Thymus (tissue), 11 donors: ENCODE measurements around the gene EXOSC2. TPM values are rescaled to one million over a fixed set of nuclear protein-coding genes. Genes with fewer than 3 reads are reported as not detected.

Experiments
- DNase-seq, 9 donors: peaks; one replicate each; pipeline ENCODE4 v3.0.0-alpha.2; 2013; ENCODE audit warnings: low spot score in 9 of 9, low read depth in 6 of 9, missing footprints in 1 of 9
- H3K27ac ChIP-seq, 2 donors: one replicate each; pipeline ENCODE4 v1.5.1; 2013; ENCODE audit warnings: control low read depth in 1 of 2, low read depth in 1 of 2, low read length in 1 of 2, mild to moderate bottlenecking in 1 of 2, moderate library complexity in 1 of 2
- H3K27me3 ChIP-seq, 2 donors: one replicate each; pipeline ENCODE4 v1.5.1; 2013; ENCODE audit warnings: low read length in 1 of 2; ENCODE audit not compliant: control insufficient read depth in 2 of 2, insufficient read depth in 1 of 2
- H3K36me3 ChIP-seq, 2 donors: one replicate each; pipeline ENCODE4 v1.5.1; 2013; ENCODE audit warnings: low read length in 1 of 2, mild to moderate bottlenecking in 1 of 2, moderate library complexity in 1 of 2; ENCODE audit not compliant: control insufficient read depth in 2 of 2, insufficient read depth in 2 of 2
- H3K4me1 ChIP-seq, 2 donors: one replicate each; pipeline ENCODE4 v1.5.1; 2013; ENCODE audit warnings: low read length in 2 of 2; ENCODE audit not compliant: control insufficient read depth in 2 of 2, insufficient read depth in 2 of 2
- H3K4me3 ChIP-seq, 2 donors: one replicate each; pipeline ENCODE4 v1.5.1; 2013; ENCODE audit warnings: low read length in 2 of 2, control low read depth in 1 of 2, mild to moderate bottlenecking in 1 of 2
- H3K9me3 ChIP-seq, 2 donors: one replicate each; pipeline ENCODE4 v1.5.1; 2013; ENCODE audit warnings: low read length in 1 of 2, mild to moderate bottlenecking in 1 of 2; ENCODE audit not compliant: control insufficient read depth in 2 of 2, insufficient read depth in 1 of 2
- WGBS: extraction: QIAGEN DNeasy Blood & Tissue Kit; methylation state at CpG from one replicate; pipeline ENCODE4 v1.1.7; 2013; 5-methylcytosine and 5-hydroxymethylcytosine counted together
- polyA plus RNA-seq: library from polyadenylated mRNA; stranded (reverse); fragments of 200-250 nt; gene quantifications from one replicate; pipeline ENCODE4 v1.2.3, GENCODE V29; 2013
- total RNA-seq: library from RNA; stranded (reverse); fragments of 120-200 nt; gene quantifications from one replicate; pipeline ENCODE4 v1.2.4, GENCODE V29; 2013
- donor health status: healthy.

EXOSC2 gene
- total and polyA plus RNA-seq, 2 donors = 20.2 to 28.0 TPM

GRCh38 chr9:130698514-130698913, 4.9 kb downstream of the EXOSC2 start:
- H3K4me3 ChIP-seq = no peak overlapping the region
- WGBS = 95% methylated on average over 3 of the region's 3 CpGs
- H3K4me1 ChIP-seq = peaks cover 2 to 14% of the 10 kb centered on the region in 2 donors
- H3K9me3 ChIP-seq = no peaks in the 10 kb centered on the region
- peaks cover 59 to 73% of the 10 kb centered on the region in 2 donors for H3K36me3 ChIP-seq
- DNase-seq = no peak
- H3K27ac ChIP-seq = no peak overlapping the region
- H3K27me3 ChIP-seq = no peaks in the 10 kb centered on the region

- Histone ChIP-seq H3K4me1 (peaks cover 2 to 11% of the 10 kb centered on the region in 2 donors), H3K27ac (no peak overlapping the region), H3K27me3 (no peaks in the 10 kb centered on the region), H3K36me3 (peaks cover 64 to 79% of the 10 kb centered on the region in 2 donors), H3K9me3 (no peaks in the 10 kb centered on the region), H3K4me3 (no peak overlapping the region)
- 97% methylated on average over 2 of the region's 2 CpGs for WGBS
- DNase-seq = no peak
These were observed 5.5 kb downstream of the EXOSC2 start for GRCh38 chr9:130699047-130699446.

GRCh38 chr9:130701059-130702022, 7.8 kb downstream of the EXOSC2 start:
- Histone ChIP-seq H3K27ac (no peak overlapping the region), H3K27me3 (no peaks in the 10 kb centered on the region), H3K9me3 (no peaks in the 10 kb centered on the region), H3K4me1 (no peaks in the 10 kb centered on the region), H3K36me3 (peaks cover 72 to 77% of the 10 kb centered on the region in 2 donors), H3K4me3 (no peak overlapping the region)
- DNase-seq = peak in 2 of 9 donors; percentile 60 to 65
- 84% methylated on average over 13 of the region's 13 CpGs for WGBS

GRCh38 chr9:130703501-130703900, 9.9 kb downstream of the EXOSC2 start:
- WGBS = 94% methylated on average over 7 of the region's 7 CpGs
- no peak overlapping the region for H3K4me3 ChIP-seq
- H3K36me3 ChIP-seq = peaks cover 56 to 58% of the 10 kb centered on the region in 2 donors
- H3K9me3 ChIP-seq = no peaks in the 10 kb centered on the region
- no peak for DNase-seq
- H3K27me3 ChIP-seq = no peaks in the 10 kb centered on the region
- no peaks in the 10 kb centered on the region for H3K4me1 ChIP-seq
- H3K27ac ChIP-seq = no peak overlapping the region

- peak in 5 of 9 donors; percentile 58 to 74 (median 65) for DNase-seq
These were observed 13.8 kb downstream of the EXOSC2 start for GRCh38 chr9:130707225-130707976.

GRCh38 chr9:130710822-130711352, 17.3 kb downstream of the EXOSC2 start:
- Histone ChIP-seq H3K36me3 (peaks cover 3 to 5% of the 10 kb centered on the region in 2 donors), H3K4me3 (no peak overlapping the region), H3K27me3 (peaks cover 0 to 3% of the 10 kb centered on the region in 2 donors), H3K27ac (no peak overlapping the region), H3K4me1 (peaks cover 11 to 23% of the 10 kb centered on the region in 2 donors), H3K9me3 (no peaks in the 10 kb centered on the region)
- 88% methylated on average over 8 of the region's 8 CpGs for WGBS
- DNase-seq = no peak

More at GRCh38 chr9:130707225-130707976, 13.8 kb downstream of the EXOSC2 start:
- H3K36me3 ChIP-seq = peaks cover 23 to 27% of the 10 kb centered on the region in 2 donors
- no peak overlapping the region for H3K4me3 ChIP-seq
- H3K4me1 ChIP-seq = peaks cover 3 to 4% of the 10 kb centered on the region in 2 donors
- no peak overlapping the region for H3K27ac ChIP-seq
- peaks cover 0 to 3% of the 10 kb centered on the region in 2 donors for H3K27me3 ChIP-seq
- H3K9me3 ChIP-seq = no peaks in the 10 kb centered on the region
- 75% methylated on average over 9 of the region's 9 CpGs for WGBS

- Histone ChIP-seq H3K9me3 (no peaks in the 10 kb centered on the region), H3K4me3 (no peak overlapping the region), H3K27me3 (peaks cover 0 to 3% of the 10 kb centered on the region in 2 donors), H3K4me1 (peaks cover 11 to 23% of the 10 kb centered on the region in 2 donors), H3K36me3 (peaks cover 3% of the 10 kb centered on the region in 2 donors), H3K27ac (no peak overlapping the region)
- 95% methylated on average over 8 of the region's 8 CpGs for WGBS
- DNase-seq = no peak
These were observed 17.9 kb downstream of the EXOSC2 start for GRCh38 chr9:130711469-130711868.

GRCh38 chr9:130712564-130713285, 19.1 kb downstream of the EXOSC2 start:
- under 1% methylated on average over 68 of the region's 68 CpGs for WGBS
- Histone ChIP-seq H3K9me3 (no peaks in the 10 kb centered on the region), H3K27me3 (peaks cover 0 to 3% of the 10 kb centered on the region in 2 donors), H3K36me3 (peaks cover 0 to 3% of the 10 kb centered on the region in 2 donors), H3K4me1 (peaks cover 11 to 23% of the 10 kb centered on the region in 2 donors), H3K4me3 (peak overlapping the region; percentile 73 to 86), H3K27ac (peak overlapping the region; percentile 96 to 99)
- DNase-seq = peak; percentile 89 to 98 (median 95)
